H1 (cell line): ENCODE data around the gene PRSS36.

ENCODE experiments used
- BRCA1 ChIP-seq: IDR thresholded peaks from 2 replicates; pipeline ENCODE4 v1.6.1; 2012; ENCODE audit warnings: low read depth, low read length, improper control_type of control experiment
- CHD1 ChIP-seq: IDR thresholded peaks from 2 replicates; pipeline ENCODE4 v1.6.1; 2012; ENCODE audit warnings: low read depth, low read length, improper control_type of control experiment
- HDAC2 ChIP-seq, 2 experiments: fragments of 300-600 bp in 1 of 2; sonication (generic) in 1 of 2; IDR thresholded peaks; 2 replicates each; pipeline ENCODE4 v1.6.1; 2011 to 2012; ENCODE audit warnings: low read depth in 2 of 2, low read length in 2 of 2, mild to moderate bottlenecking in 2 of 2, moderate library complexity in 2 of 2, borderline replicate concordance in 1 of 2, inconsistent platforms in 1 of 2
- JUND ChIP-seq: IDR thresholded peaks from 2 replicates; pipeline ENCODE4 v1.6.1; 2011; ENCODE audit warnings: mild to moderate bottlenecking, improper control_type of control experiment, low read length
- POLR2A ChIP-seq, 2 experiments: IDR thresholded peaks; 1 replicate in 1 of 2; 2 replicates in 1 of 2; pipeline ENCODE4 v1.6.1; 2011; ENCODE audit warnings: low read depth in 2 of 2, low read length in 2 of 2, mild to moderate bottlenecking in 2 of 2; ENCODE audit errors: control extremely low read depth in 1 of 2
- SIX5 ChIP-seq: IDR thresholded peaks from 2 replicates; pipeline ENCODE4 v1.6.1; 2011; ENCODE audit warnings: mild to moderate bottlenecking, low read depth, low read length
- TF ChIP-seq, protein P1 (sequence below), 3 experiments: IDR thresholded peaks; 1 replicate in 2 of 3; 2 replicates in 1 of 3; pipeline versions ENCODE4 v1.5.1 to v1.6.1; 2011; ENCODE audit warnings: low read length in 3 of 3, mild to moderate bottlenecking in 3 of 3, inconsistent platforms in 2 of 3, low read depth in 1 of 3, moderate library complexity in 1 of 3; ENCODE audit not compliant: insufficient read depth in 1 of 3; ENCODE audit errors: control extremely low read depth in 1 of 3
- TF ChIP-seq, protein P2 (sequence below): IDR thresholded peaks from 2 replicates; pipeline ENCODE4 v1.6.1; 2012; ENCODE audit warnings: inconsistent platforms

- TF ChIP-seq JUND = no peak
- TF ChIP-seq, protein P1, sequence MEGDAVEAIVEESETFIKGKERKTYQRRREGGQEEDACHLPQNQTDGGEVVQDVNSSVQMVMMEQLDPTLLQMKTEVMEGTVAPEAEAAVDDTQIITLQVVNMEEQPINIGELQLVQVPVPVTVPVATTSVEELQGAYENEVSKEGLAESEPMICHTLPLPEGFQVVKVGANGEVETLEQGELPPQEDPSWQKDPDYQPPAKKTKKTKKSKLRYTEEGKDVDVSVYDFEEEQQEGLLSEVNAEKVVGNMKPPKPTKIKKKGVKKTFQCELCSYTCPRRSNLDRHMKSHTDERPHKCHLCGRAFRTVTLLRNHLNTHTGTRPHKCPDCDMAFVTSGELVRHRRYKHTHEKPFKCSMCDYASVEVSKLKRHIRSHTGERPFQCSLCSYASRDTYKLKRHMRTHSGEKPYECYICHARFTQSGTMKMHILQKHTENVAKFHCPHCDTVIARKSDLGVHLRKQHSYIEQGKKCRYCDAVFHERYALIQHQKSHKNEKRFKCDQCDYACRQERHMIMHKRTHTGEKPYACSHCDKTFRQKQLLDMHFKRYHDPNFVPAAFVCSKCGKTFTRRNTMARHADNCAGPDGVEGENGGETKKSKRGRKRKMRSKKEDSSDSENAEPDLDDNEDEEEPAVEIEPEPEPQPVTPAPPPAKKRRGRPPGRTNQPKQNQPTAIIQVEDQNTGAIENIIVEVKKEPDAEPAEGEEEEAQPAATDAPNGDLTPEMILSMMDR (IDR thresholded peaks at IDR 0.05; ENCODE audit: control extremely low read depth in 1 of 3, insufficient read depth in 1 of 3, low read depth in 1 of 3, low read length in 3 of 3) = no peak
- TF ChIP-seq POLR2A (IDR thresholded peaks at IDR 0.05; ENCODE audit: control extremely low read depth in 1 of 2, low read depth in 2 of 2, low read length in 2 of 2) = no peak
- TF ChIP-seq, protein P2, sequence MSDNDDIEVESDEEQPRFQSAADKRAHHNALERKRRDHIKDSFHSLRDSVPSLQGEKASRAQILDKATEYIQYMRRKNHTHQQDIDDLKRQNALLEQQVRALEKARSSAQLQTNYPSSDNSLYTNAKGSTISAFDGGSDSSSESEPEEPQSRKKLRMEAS = no peak
- no peak for TF ChIP-seq SIX5
- no peak for TF ChIP-seq BRCA1
- TF ChIP-seq HDAC2 (IDR thresholded peaks at IDR 0.05; ENCODE audit: borderline replicate concordance in 1 of 2, low read depth in 2 of 2, low read length in 2 of 2) = no peak
- no peak for TF ChIP-seq CHD1
Observed at GRCh38 chr16:31110106-31111034, 39.5 kb downstream of the PRSS36 start.
